IMR-90 (cell line): Measurements from ENCODE around the gene MTM1. TPM values are rescaled to one million over a fixed set of nuclear protein-coding genes. Genes with fewer than 3 reads are reported as not detected.

Source experiments
- ATAC-seq: fragments of 200-7000 bp; cut with Tn5 transposase; 2 replicates; pipeline ENCODE4 v1.9.1; 2020; ENCODE audit warnings: low read depth, mild to moderate bottlenecking, moderate library complexity
- BruUV-seq: library from RNA; stranded (reverse); fragments of 400-500 nt; replicated peaks from 2 replicates; lab custom pipeline; 2021; lab: Mats Ljungman, UMichigan
- CTCF ChIA-PET: fragments of 300-600 bp; formaldehyde crosslinking; extraction: SDS; loops from one replicate; lab custom pipeline; 2021; ENCODE audit warnings: antibody characterized with exemption; lab: Yijun Ruan, JAX
- POLR2A ChIA-PET: fragments of 300-600 bp; sonication (Branson Sonifier 250); formaldehyde crosslinking; loops from one replicate; lab custom pipeline; 2022; ENCODE audit warnings: antibody characterized with exemption; ENCODE audit not compliant: unreplicated experiment; lab: Charles Lee
- DNase-seq: peaks from one replicate; pipeline ENCODE4 v3.0.0; 2013
- H2AFZ ChIP-seq: replicated peaks from 2 replicates; pipeline ENCODE3; 2013; ENCODE audit warnings: low read length, mild to moderate bottlenecking; ENCODE audit not compliant: poor library complexity
- H2AK5ac ChIP-seq: 2 replicates; pipeline ENCODE4 v1.6.1; 2013; ENCODE audit warnings: low read depth, low read length, inconsistent platforms
- H2AK9ac ChIP-seq: replicated peaks from 2 replicates; pipeline ENCODE3; 2013; ENCODE audit warnings: mild to moderate bottlenecking, low read depth, low read length, moderate library complexity; ENCODE audit not compliant: poor library complexity
- H2BK120ac ChIP-seq: 2 replicates; pipeline ENCODE4 v1.6.1; 2013; ENCODE audit warnings: low read depth, low read length, inconsistent platforms
- H2BK15ac ChIP-seq: 3 replicates; pipeline ENCODE4 v1.6.1; 2013; ENCODE audit warnings: low read depth, low read length, inconsistent platforms
- H2BK20ac ChIP-seq: 2 replicates; pipeline ENCODE4 v1.6.1; 2013; ENCODE audit warnings: low read depth, mild to moderate bottlenecking, inconsistent platforms, low read length, moderate library complexity
- H2BK5ac ChIP-seq: 2 replicates; pipeline ENCODE4 v1.6.1; 2013; ENCODE audit warnings: mild to moderate bottlenecking, low read depth, low read length, inconsistent platforms; ENCODE audit not compliant: poor library complexity, severe bottlenecking
- H3K14ac ChIP-seq: replicated peaks from 2 replicates; pipeline ENCODE4 v1.6.1; 2013; ENCODE audit warnings: low read depth, low read length, inconsistent platforms
- H3K18ac ChIP-seq: 2 replicates; pipeline ENCODE4 v1.6.1; 2013; ENCODE audit warnings: low read depth, low read length, control low read depth
- H3K23ac ChIP-seq: 2 replicates; pipeline ENCODE4 v1.6.1; 2013; ENCODE audit warnings: low read depth, low read length, inconsistent platforms
- H3K27ac ChIP-seq: 2 replicates; pipeline ENCODE4 v1.5.1; 2013; ENCODE audit warnings: mild to moderate bottlenecking, control low read depth, low read length; ENCODE audit not compliant: insufficient read depth
- H3K27me3 ChIP-seq: 2 replicates; pipeline ENCODE4 v1.6.1; 2013; ENCODE audit warnings: low read length; ENCODE audit not compliant: control insufficient read depth, insufficient read depth
- H3K36me3 ChIP-seq: 2 replicates; pipeline ENCODE4 v1.6.1; 2013; ENCODE audit warnings: low read length, mixed read lengths; ENCODE audit not compliant: control insufficient read depth, insufficient read depth
- H3K4ac ChIP-seq: 2 replicates; pipeline ENCODE4 v1.6.1; 2013; ENCODE audit warnings: low read depth, low read length, inconsistent platforms
- H3K4me1 ChIP-seq: 2 replicates; pipeline ENCODE4 v1.6.1; 2013; ENCODE audit warnings: low read length, mixed read lengths; ENCODE audit not compliant: control insufficient read depth, insufficient read depth
- H3K4me2 ChIP-seq: 2 replicates; pipeline ENCODE4 v1.6.1; 2013; ENCODE audit warnings: low read depth, mild to moderate bottlenecking, control low read depth, low read length, moderate library complexity
- H3K4me3 ChIP-seq: 2 replicates; pipeline ENCODE4 v1.5.1; 2013; ENCODE audit warnings: low read depth, mild to moderate bottlenecking, control low read depth, low read length, moderate library complexity; ENCODE audit not compliant: insufficient read depth
- H3K56ac ChIP-seq: 2 replicates; pipeline ENCODE4 v1.6.1; 2013; ENCODE audit warnings: low read length, inconsistent platforms; ENCODE audit not compliant: insufficient read depth; ENCODE audit errors: extremely low read depth
- H3K79me1 ChIP-seq, 2 experiments: 2 replicates each; pipeline ENCODE4 v1.6.1; 2013; ENCODE audit warnings: low read length in 2 of 2, inconsistent platforms in 1 of 2, low read depth in 1 of 2
- H3K9ac ChIP-seq: 2 replicates; pipeline ENCODE4 v1.6.1; 2013; ENCODE audit warnings: low read depth, low read length, control low read depth
- H3K9me1 ChIP-seq: 2 replicates; pipeline ENCODE4 v1.6.1; 2013; ENCODE audit warnings: low read length, inconsistent platforms; ENCODE audit not compliant: insufficient read depth
- H3K9me3 ChIP-seq: 2 replicates; pipeline ENCODE4 v1.6.1; 2013; ENCODE audit warnings: low read length; ENCODE audit not compliant: control insufficient read depth, insufficient read depth
- H4K20me1 ChIP-seq: 2 replicates; pipeline ENCODE4 v1.6.1; 2013; ENCODE audit warnings: low read length, inconsistent platforms; ENCODE audit not compliant: insufficient read depth
- H4K5ac ChIP-seq: 2 replicates; pipeline ENCODE4 v1.6.1; 2013; ENCODE audit warnings: mild to moderate bottlenecking, low read depth, low read length, control low read depth
- H4K8ac ChIP-seq, 2 experiments: 2 replicates each; pipeline ENCODE4 v1.6.1; 2013; ENCODE audit warnings: low read depth in 2 of 2, low read length in 2 of 2, control low read depth in 1 of 2, inconsistent platforms in 1 of 2
- H4K91ac ChIP-seq: 2 replicates; pipeline ENCODE4 v1.6.1; 2013; ENCODE audit warnings: low read depth, low read length, inconsistent platforms; ENCODE audit not compliant: insufficient read depth
- CHD1 ChIP-seq: IDR thresholded peaks from 2 replicates; pipeline ENCODE4 v1.6.1; 2012; ENCODE audit warnings: low read depth, low read length, improper control_type of control experiment
- FOS ChIP-seq: fragments of 150-350 bp; IDR thresholded peaks from 2 replicates; pipeline ENCODE4 v1.6.1; 2016; ENCODE audit warnings: low read depth, low read length
- MAFK ChIP-seq: IDR thresholded peaks from 2 replicates; pipeline ENCODE4 v1.6.1; 2012; ENCODE audit warnings: low read depth, low read length, improper control_type of control experiment
- MAZ ChIP-seq: IDR thresholded peaks from 2 replicates; pipeline ENCODE4 v1.6.1; 2012; ENCODE audit warnings: low read depth, mild to moderate bottlenecking, low read length, improper control_type of control experiment, moderate library complexity, borderline replicate concordance
- MXI1 ChIP-seq: IDR thresholded peaks from 2 replicates; pipeline ENCODE4 v1.6.1; 2012; ENCODE audit warnings: low read depth, mild to moderate bottlenecking, low read length, moderate library complexity, borderline replicate concordance
- NFE2L2 ChIP-seq: fragments of 150-350 bp; IDR thresholded peaks from 2 replicates; pipeline ENCODE4 v1.6.1; 2016; ENCODE audit warnings: low read depth, mild to moderate bottlenecking, low read length
- POLR2A ChIP-seq: IDR thresholded peaks from 2 replicates; pipeline ENCODE4 v1.6.1; 2012; ENCODE audit warnings: mild to moderate bottlenecking, low read depth, low read length
- RAD21 ChIP-seq: IDR thresholded peaks from 2 replicates; pipeline ENCODE4 v1.6.1; 2012; ENCODE audit warnings: low read length, improper control_type of control experiment
- RCOR1 ChIP-seq: IDR thresholded peaks from 2 replicates; pipeline ENCODE4 v1.6.1; 2012; ENCODE audit warnings: mild to moderate bottlenecking, low read length, improper control_type of control experiment; ENCODE audit not compliant: insufficient replicate concordance
- RFX5 ChIP-seq: IDR thresholded peaks from 2 replicates; pipeline ENCODE4 v1.8.0; 2012; ENCODE audit warnings: low read depth, mild to moderate bottlenecking, low read length, moderate library complexity
- SMC3 ChIP-seq: fragments of 150-350 bp; IDR thresholded peaks from 2 replicates; pipeline ENCODE4 v1.6.1; 2016; ENCODE audit warnings: low read depth, mild to moderate bottlenecking, antibody characterized with exemption, low read length, moderate library complexity
- USF2 ChIP-seq: fragments of 150-350 bp; IDR thresholded peaks from 2 replicates; pipeline ENCODE4 v1.6.1; 2017; ENCODE audit warnings: mild to moderate bottlenecking, antibody characterized with exemption, low read length, low read depth
- WGBS, 2 experiments: methylation state at CpG; one replicate each; pipeline versions ENCODE4 v1.1.5 to v1.1.7; 2013; ENCODE audit warnings: missing lambda C conversion rate in 2 of 2; ENCODE audit not compliant: insufficient read length in 1 of 2; ENCODE audit errors: extremely low coverage in 2 of 2; 5-methylcytosine and 5-hydroxymethylcytosine counted together
- dilution Hi-C: fragments of 300-500 bp; cut with HindIII; formaldehyde crosslinking; loops from one replicate; pipeline ENCODE4 v1.14.3; 2018; ENCODE audit warnings: low sequenced_read_pairs; ENCODE audit not compliant: unreplicated experiment
- in situ Hi-C: fragments of 300-500 bp; cut with MboI; formaldehyde crosslinking; loops from 3 replicates; pipeline ENCODE4 v1.14.3; 2019; ENCODE audit warnings: low sequenced_read_pairs, inconsistent platforms, mixed read lengths
- intact Hi-C: fragments of 100-400 bp; cut with micrococcal nuclease; formaldehyde crosslinking; loops from 2 replicates; pipeline ENCODE4 v1.10.0; 2022
- polyA plus RNA-seq, 3 experiments: library from polyadenylated mRNA; depleted of rRNA; stranded (reverse); fragments of >200 nt; gene quantifications; 2 replicates each; pipeline ENCODE4 v1.2.3, GENCODE V29; 2012; ENCODE audit warnings: low replicate concordance in 1 of 3
- total RNA-seq: library from RNA; depleted of rRNA; stranded (reverse); fragments of >200 nt; gene quantifications from 2 replicates; pipeline ENCODE4 v1.2.3, GENCODE V29; 2012

MTM1 gene
- total and polyA plus RNA-seq, 2 of the 4 experiments (the other 2 are of a cell fraction), result 3.8 to 5.6 TPM

GRCh38 chrX:150616179-150616862 is 47.9 kb downstream of the MTM1 start:
- no peak overlapping the region for H4K8ac ChIP-seq
- in situ Hi-C loops (no loop called here), intact Hi-C loops (no loop called here), dilution Hi-C loops (no loop called here)
- no peak overlapping the region for H2AFZ ChIP-seq
- H3K9ac ChIP-seq, result no peak overlapping the region
- no peaks in the 10 kb centered on the region for H3K9me3 ChIP-seq
- no peak overlapping the region for H3K23ac ChIP-seq
- H3K27ac ChIP-seq, result no peak overlapping the region
- CTCF ChIA-PET, result no interaction called here
- no peak overlapping the region for H2BK5ac ChIP-seq
- WGBS, 2 experiments, result 84% methylated on average over 2 of the region's 7 CpGs; no CpG with 5 or more reads in 1 of the 2 experiments
- H3K4me1 ChIP-seq, result no peaks in the 10 kb centered on the region
- no peaks in the 10 kb centered on the region for H4K20me1 ChIP-seq
- no peak overlapping the region for H3K14ac ChIP-seq
- no peak overlapping the region for H3K18ac ChIP-seq
- POLR2A ChIA-PET, result no interaction called here
- H2AK9ac ChIP-seq, result no peak overlapping the region
- H3K4ac ChIP-seq, result no peak overlapping the region
- no peak overlapping the region for H2AK5ac ChIP-seq
- no peaks in the 10 kb centered on the region for H3K79me1 ChIP-seq
- H3K9me1 ChIP-seq, result peaks cover 3% of the 10 kb centered on the region; the same call in 1 of the 2 replicates
- H3K36me3 ChIP-seq, result peaks cover 4% of the 10 kb centered on the region; the same call in 1 of the 2 replicates
- ATAC-seq (no peak), DNase-seq (no peak)
- BruUV-seq, result no TSS peak
- H2BK20ac ChIP-seq, result no peak overlapping the region
- no peak overlapping the region for H4K5ac ChIP-seq
- H3K4me2 ChIP-seq, result no peak overlapping the region
- no peaks in the 10 kb centered on the region for H3K27me3 ChIP-seq
- no peak overlapping the region for H2BK15ac ChIP-seq
- H4K91ac ChIP-seq, result no peak overlapping the region
- no peak overlapping the region for H2BK120ac ChIP-seq
- no peak overlapping the region for H3K4me3 ChIP-seq
- no peak overlapping the region for H3K56ac ChIP-seq
- TF ChIP-seq RFX5 (no peak), POLR2A (no peak), MXI1 (no peak), CHD1 (no peak), MAFK (no peak), FOS (no peak), NFE2L2 (no peak), MAZ (no peak), USF2 (no peak), RAD21 (no peak), SMC3 (no peak), RCOR1 (no peak)
